Right hindlimb (tissue), 1 donor: Measurements from ENCODE around the gene COA5.

Source experiments
- DNase-seq: peaks from one replicate; pipeline ENCODE4 v3.0.0-alpha.2; 2018

The COA5 gene

DNA sequence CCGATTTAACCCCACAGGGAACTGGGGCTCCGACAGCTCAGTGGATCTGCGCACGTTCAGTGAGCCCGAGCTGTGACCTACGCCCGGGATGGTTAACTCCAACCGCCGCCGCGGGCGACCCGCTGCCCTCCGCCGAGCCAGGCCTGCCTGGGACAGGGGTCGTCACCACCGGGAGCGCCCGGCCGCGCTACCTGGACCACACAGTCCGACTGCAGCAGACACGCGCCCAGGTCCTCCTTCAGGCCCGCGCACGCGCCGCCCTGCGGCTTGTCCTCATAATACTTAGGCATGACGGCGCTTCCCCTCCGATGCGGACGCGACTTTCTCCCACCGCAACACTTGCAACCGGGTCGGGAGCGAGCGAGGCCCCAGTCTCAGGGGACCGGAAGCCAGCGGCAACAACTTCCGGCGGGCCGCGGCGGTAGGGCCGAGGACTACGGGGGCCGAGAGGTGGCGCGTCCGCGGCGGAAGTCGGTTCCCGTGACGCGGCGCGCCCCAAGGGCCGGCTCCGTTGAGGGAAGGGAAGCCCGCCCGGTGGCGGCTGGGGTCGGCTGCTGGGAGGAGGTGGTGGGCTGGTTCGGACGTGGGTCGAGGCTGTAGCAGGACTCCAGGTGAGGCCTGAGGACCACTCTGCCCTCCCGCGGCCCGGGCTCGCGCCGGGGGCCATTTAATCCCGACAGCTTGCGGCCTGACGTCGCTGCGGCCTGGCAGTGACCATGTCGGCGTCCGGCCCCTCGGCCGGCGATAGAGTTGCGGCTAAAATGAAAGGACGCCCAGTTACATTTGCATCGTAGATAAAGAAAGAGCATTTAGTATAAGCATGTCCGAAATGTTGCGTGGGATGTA lies at the start of gene COA5, which contains the start of gene UNC50:
COA5 (minus strand) TSS at position 397 of the 846 bp plus-strand sequence; CDS start at position 290, 107 bp downstream.
UNC50 (plus strand) TSS at position 474 of the 846 bp plus-strand sequence. CDS start 1,171 bp downstream, outside the sequence.
- DNase-seq, result peak; percentile 92

GRCh38 chr2:98656800-98657199 lies 48.5 kb upstream of the COA5 start:
- no peak for DNase-seq

GRCh38 chr2:98654699-98655495 lies 46.6 kb upstream of the COA5 start:
- DNase-seq, result no peak

DNA sequence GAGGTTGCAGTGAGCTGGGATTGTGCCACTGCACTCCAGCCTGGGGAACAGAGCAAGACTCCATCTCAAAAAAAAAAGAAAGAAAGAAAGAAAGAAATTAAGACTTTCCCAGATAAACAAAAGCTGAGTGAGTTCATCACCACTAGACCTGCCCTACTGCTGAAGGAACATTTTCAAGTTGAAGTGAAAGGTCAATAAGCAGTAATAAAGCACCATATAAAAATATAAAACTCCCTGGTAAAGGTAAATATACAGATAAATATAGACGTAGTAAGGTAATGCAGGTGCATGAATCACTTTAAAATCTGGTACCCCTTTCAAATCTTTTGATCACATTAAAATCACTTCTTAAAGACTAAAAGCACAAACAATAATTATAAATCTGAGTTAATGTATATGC lies 42.7 kb upstream of the COA5 start:
- DNase-seq, result no peak

GRCh38 chr2:98649992-98650375 lies 41.7 kb upstream of the COA5 start:
- DNase-seq, result no peak

- DNase-seq, result peak; percentile 80
Observed at GRCh38 chr2:98649135-98649991, 41.1 kb upstream of the COA5 start.

DNA sequence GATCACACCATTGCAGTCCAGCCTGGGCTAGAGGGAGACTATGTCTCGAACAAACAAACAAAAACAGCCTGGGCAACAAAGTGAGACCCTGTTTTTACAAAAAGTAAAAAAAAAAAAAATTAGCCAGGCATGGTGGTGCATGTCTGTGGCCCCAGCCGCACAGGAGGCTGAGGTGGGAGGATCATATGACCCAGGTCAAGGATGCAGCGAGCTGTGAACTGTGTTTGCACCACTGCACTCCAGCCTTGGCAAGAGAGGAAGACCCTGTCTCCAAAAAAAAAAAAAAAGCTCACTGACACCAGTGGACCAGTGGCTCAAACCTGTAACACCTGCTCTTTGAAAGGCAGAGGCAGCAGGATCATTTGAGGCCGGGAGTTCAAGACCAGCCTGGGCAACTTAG lies 40.1 kb upstream of the COA5 start:
- no peak for DNase-seq

DNA sequence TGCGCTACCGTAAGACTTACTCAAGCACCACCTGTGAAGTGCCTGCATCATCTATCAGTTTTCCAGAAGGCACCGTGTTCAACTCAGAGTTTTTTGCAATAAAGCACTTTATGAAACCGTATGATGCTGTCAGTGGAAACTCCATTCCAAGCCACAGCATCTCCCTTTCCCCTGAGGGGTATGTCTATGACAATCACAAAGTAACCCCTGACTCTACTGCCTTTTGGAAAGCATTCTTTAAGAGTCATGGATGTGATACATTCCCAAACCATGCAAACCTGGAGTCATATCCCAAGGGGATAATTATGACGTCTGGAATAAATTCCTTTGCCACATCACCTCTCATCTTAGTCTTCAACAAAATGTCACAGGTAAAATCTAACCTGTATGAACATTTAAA lies 39.3 kb upstream of the COA5 start:
- no peak for DNase-seq

DNA sequence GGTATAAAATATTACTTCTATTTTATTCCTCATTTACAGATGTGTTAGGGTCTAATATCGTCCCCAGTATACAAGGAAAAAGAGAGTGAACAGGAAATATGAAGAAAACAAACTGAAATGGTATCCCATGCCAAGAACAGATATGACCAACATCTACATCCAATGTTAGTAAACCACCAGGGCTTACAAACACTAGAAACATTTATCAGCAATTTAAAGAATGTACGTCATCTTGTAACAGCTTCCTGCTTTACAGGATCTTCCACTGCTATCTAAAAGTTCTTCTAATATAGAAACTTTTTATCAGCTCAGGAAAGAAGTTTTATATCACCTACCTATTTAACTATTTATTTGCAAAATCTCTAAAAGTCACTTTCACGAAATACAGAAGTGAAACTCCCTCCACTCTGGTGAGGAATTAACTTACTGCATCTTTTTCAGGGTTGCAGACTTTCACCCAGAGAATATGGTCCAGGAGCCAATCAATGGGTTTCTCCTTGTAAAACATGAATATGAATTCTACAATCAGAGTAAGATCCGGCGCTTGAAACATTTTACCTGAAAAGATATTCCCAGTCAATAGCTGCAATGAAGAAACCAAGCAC lies 35.3 kb upstream of the COA5 start:
- DNase-seq, result no peak

DNA sequence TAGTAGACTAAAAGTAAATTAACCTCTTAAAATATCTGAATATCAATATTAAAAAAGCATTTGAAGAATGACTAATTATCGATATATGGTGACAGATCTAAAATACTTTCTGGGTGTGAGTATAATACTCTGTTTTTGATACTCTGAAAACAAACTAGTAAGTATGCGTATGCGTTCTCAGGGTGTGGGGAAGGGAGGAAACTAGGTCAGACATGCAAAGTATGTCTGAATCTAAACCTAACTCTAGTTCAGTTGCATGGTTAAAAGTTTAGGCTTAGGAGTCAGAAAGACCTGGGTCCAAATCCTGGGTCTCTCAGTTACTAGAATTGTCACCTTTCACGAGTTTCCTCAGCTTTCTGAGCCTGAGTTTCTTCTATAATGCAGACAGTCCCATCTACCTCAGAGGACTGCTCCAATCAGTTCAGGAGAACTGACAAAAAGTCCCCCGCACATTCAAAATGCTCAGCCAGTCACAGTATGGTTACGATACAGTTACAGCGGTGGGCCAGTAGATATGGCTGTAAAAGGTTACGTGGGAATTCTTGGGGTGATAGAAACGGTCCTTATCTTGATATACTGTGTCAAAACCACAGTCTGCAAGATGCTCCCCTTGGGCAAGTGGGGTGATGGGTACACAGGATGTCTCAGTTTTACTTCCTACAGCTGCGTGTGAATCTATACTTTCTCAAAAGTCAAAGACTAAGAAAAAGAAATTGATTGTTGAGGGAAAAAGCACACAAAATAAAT lies 29.3 kb upstream of the COA5 start:
- DNase-seq, result no peak

DNA sequence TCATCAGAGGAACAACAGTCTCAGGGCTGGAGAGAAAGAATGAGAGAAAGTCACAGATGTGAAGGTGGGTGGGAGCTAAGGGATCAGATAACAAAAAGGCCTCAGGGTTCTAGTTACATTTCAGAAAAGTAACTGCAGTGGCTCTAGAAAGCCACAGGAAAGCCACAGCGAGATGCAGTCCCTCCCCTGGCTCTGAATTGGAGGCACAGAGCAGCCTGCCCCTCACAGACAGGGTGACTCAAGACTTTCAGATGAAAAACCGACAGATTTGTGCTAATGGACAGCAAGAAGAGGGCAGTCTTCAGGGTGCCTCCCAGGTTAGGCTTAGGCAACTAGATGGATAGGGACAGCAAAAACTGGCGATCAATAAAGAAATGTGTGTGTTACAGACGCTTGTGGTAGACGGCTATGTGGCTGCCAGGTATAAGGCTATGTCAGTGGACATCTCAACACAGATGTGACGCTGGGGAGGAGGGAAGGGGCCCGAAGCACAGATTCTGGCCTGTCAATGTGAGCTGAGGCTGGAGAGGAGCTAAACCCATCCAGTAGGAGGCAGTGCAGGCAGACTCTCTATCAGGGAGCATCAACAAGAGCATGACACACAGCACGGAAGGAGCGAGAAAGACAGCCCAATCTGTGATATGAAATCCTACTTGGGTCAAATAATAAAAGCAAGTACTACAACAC lies 26.2 kb upstream of the COA5 start:
- DNase-seq, result no peak

- DNase-seq, result no peak
Observed at GRCh38 chr2:98632351-98632750, 24.0 kb upstream of the COA5 start.

DNA sequence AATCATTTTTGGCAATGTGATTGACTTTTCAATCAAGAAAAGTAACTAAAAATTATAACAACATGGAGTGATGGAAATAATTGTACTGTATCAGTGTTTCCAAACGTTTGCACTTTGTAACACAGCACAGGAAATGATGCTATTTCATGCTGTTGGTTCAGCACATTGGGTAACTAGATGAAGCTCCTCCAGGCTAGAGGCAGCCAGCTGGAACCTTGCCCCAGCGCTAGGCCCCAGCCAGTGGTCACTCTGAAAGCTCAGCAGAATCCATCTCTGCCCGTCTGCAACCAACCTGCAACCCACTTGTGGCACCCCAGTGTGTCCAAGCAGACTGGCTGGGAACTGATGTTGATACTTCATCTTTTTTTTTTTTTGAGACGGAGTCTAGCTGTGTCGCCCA lies 15.3 kb upstream of the COA5 start:
- no peak for DNase-seq

DNA sequence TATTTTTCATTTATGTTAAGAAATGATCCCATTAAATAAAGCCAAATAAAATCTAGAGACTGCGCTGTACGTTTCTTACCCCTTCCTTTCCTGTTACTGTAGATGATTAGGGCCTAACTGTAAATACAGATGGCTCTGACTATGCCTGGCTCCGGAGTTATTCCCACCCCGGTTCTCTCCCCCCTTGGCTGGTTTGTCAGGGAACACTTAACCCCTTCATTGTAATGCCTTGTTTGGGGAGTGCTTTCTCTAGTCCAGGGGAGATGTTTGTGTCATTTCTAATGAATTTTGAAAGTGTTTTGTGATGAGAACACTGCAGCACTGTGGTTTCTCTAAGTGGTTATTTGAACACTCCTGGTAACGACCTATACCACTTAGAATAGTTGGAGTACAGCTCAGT lies 8.8 kb upstream of the COA5 start:
- DNase-seq, result no peak

- no peak for DNase-seq
Observed at GRCh38 chr2:98615481-98615880, 7.2 kb upstream of the COA5 start.

DNA sequence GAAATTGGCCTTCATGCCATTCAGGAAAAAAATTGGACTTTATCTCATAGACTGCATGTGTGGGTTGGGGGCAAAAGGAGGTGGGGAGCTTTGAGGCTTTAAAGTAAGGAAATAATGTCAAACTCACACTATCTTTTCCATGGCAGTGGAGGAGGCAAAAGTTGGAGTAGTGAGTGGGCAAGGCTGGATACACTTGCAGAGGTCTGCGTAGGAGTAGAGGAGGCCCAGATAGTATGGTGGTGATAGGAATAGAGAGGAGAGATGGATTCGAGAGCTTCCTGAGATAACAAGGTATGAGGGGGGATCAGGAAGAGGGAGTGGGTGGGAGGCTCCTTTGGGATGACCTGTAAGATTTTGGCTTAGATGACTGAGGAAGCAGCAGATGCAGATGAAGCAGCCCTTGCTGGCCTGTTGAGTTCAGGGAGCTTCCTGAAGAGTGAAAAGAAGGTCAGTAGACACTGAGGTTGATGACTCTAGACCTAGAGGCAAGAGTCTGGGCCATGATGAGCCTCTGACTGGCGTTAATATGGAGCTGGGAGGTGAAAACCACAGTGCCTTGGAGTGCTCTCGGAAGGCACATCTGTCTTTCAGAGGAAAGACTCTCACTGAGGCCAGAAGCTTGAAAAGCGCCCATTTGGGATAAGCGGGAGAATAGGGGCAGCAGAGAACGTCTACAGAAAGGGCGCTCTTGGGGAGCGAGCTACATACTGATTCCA lies 5.9 kb upstream of the COA5 start:
- no peak for DNase-seq

DNA sequence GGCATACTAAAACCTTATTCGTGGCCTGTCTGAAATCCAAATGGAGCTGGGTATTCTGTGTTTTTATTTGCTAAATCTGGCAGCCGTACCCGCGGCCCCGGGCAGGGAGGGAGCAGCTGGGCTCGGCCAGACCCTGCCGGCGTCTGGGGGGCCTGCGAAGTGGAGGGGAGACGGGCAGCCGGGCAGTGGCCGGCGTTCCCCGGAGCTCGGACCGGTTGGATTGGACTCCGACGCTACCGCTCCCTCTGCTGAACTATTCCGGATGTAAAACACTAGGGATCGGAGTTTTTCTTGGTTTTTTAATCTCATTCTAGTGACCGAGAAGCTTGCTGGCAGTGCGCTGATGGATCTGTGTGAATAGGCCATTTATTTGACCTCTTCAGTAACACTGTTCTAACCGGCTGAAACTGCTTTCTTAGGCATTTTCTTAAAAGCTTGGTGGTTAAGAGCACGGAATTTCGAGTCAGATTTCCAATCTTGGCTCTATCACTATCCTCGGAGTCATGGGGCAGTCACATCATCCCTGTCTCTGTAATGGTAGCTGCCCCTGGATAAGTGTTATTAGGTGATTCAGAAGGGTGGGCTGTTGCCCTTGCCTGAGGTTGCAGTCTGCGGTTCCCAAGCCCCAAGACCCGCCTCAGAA lies 771 bp upstream of the COA5 start:
- DNase-seq, result peak; percentile 50

DNA sequence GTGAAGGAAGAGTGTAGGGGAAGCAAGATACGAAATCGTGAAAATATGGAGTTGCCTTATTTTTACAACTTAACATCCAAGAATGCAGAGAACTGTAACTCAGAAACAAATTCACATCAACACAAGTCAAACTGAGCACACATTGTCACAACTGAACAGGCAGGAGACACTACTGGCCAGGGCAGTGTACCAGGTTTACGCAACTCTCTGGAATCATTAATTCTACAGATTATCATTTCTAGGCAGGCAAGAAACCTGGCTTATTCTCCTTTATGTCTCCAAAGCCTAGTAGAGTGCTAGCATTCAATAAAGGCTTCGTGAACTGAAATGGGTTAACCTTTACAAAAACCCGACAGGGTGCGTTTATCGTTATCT lies 584 bp downstream of the COA5 start:
- DNase-seq, result no peak

DNA sequence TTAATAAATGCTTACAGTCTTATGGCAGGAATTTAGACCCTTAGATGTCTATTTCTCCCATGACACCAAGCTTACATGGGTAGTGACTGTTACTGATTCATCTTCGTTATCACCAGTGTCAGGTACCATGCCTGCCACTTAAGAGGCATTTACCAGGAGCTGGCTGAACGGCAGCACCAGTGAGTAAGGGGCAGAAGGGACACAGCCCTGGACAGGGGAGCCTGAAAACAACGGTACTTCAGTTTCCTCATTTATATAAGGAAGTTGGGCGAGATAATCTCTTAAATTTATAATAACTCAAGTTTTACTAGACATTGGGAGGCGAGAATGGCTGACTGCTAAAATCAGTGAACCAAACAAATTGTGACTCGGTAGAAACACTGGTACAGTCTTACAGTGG lies 1.2 kb downstream of the COA5 start:
- no peak for DNase-seq

DNA sequence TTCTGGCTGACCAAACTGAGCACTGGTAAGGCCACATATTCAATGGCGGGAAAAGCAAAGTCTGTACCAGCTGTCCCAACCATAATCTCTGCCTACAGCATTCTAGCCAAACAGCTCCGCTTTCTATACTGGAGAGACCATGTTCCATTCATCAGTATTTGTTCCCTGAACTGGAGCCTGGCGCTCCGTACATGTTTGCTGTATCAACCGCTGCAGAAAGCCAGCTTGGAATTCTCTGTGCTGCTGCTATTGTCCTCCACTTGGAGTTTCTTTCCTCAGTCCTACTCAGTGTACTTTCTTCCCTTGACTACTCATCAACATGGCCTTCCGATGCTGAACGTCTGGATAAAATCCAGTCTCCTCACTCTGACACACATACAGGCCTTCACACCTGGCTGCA lies 1.9 kb downstream of the COA5 start:
- no peak for DNase-seq
